Right lobe of liver (tissue), 6 donors: ENCODE measurements around the gene ARNT2. TPM values are rescaled to one million over a fixed set of nuclear protein-coding genes. Genes with fewer than 3 reads are reported as not detected.

ENCODE experiments used
- ATAC-seq, 4 donors: fragments of 200-7000 bp; cut with Tn5 transposase; one replicate each; pipeline ENCODE4 v1.9.1; 2020; ENCODE audit warnings: mild to moderate bottlenecking in 4 of 4, moderate library complexity in 4 of 4
- DNase-seq, 3 donors: peaks; one replicate each; pipeline ENCODE4 v3.0.0-alpha.2; 2020
- H3K27ac ChIP-seq, 3 donors: fragments of 200-600 bp; one replicate each; pipeline ENCODE4 v1.8.0; 2022
- H3K27me3 ChIP-seq, 2 donors: fragments of 200-600 bp; one replicate each; pipeline ENCODE4 v1.8.0; 2022
- H3K36me3 ChIP-seq, 4 donors: fragments of 200-600 bp; sonication (generic) in 1 of 4; one replicate each; pipeline versions ENCODE4 v1.5.1 to v1.8.0; 2017 to 2022; ENCODE audit warnings: control low read depth in 1 of 4
- H3K4me1 ChIP-seq, 4 donors: fragments of 200-600 bp; sonication (generic) in 1 of 4; one replicate each; pipeline versions ENCODE4 v1.5.1 to v1.8.0; 2017 to 2022; ENCODE audit warnings: control low read depth in 1 of 4
- H3K4me3 ChIP-seq, 3 donors: fragments of 200-600 bp; one replicate each; pipeline ENCODE4 v1.8.0; 2022
- H3K9me3 ChIP-seq, 4 donors: fragments of 200-600 bp; sonication (generic) in 1 of 4; one replicate each; pipeline versions ENCODE4 v1.5.1 to v1.8.0; 2017 to 2022; ENCODE audit warnings: control low read depth in 1 of 4
- CTCF ChIP-seq, 4 donors: fragments of 200-600 bp in 3 of 4; fragments of 450-650 bp in 1 of 4; IDR thresholded peaks; one replicate each; pipeline versions ENCODE4 v1.5.1 to v1.8.0; 2016 to 2022; ENCODE audit warnings: antibody characterized with exemption in 4 of 4, mild to moderate bottlenecking in 2 of 4
- POLR2A ChIP-seq: fragments of 450-650 bp; IDR thresholded peaks from one replicate; pipeline ENCODE4 v1.6.1; 2017; ENCODE audit warnings: antibody characterized with exemption, mild to moderate bottlenecking
- WGBS: methylation state at CpG from one replicate; pipeline ENCODE4 v1.1.6; 2018; ENCODE audit warnings: low coverage, low lambda C conversion rate; ENCODE audit not compliant: insufficient coverage; ENCODE audit errors: missing lambda C conversion rate; 5-methylcytosine and 5-hydroxymethylcytosine counted together
- intact Hi-C, 2 donors: fragments of 100-400 bp; cut with DNase I; formaldehyde crosslinking; loops; one replicate each; pipeline versions ENCODE4 v1.11.2 to v1.14.1; 2022
- total RNA-seq, 6 experiments: library from RNA; depleted of rRNA in 2 of 6; stranded (reverse); fragments of >200 nt in 2 of 6; fragmentation: NEBNext Ultra II Directional in 3 of 6; extraction: Animal tissue kit (Norgen Biotek cat#: 25700) in 3 of 6; gene quantifications; one replicate each; pipeline versions ENCODE4 v1.1.0 to v1.2.4, GENCODE V29; 2016 to 2023
- donor health status: DM: no; HTN: yes; CAD: no.
- donor health status: DM: no; HTN: no; CAD: no.
- donor health status: DM: no; HTN: no; CAD: no.
- donor health status: DM: no; HTN: yes; CAD: no.
- donor health status: DM: no; HTN: yes; CAD: no.

ARNT2 gene
- total RNA-seq, 6 experiments from 2014 or later = 0.12 to 1.3 (median 0.46) TPM

GRCh38 chr15:80585544-80586018 is 181.4 kb downstream of the ARNT2 start:
- DNase-seq = peak in 1 of 3 donors; percentile 38
- H3K36me3 ChIP-seq = no peaks in the 10 kb centered on the region
- no peak for ATAC-seq
- no peaks in the 10 kb centered on the region for H3K9me3 ChIP-seq
- peaks cover 0 to 20% (median 9%) of the 10 kb centered on the region in 4 donors for H3K4me1 ChIP-seq
- H3K27me3 ChIP-seq = no peaks in the 10 kb centered on the region
- intact Hi-C loops = no loop called here
- WGBS = 86% methylated on average over 5 of the region's 6 CpGs
- H3K4me3 ChIP-seq = no peak overlapping the region
- peak overlapping the region in 1 of 3 donors; percentile 47 for H3K27ac ChIP-seq
- TF ChIP-seq POLR2A = no peak
- no peak for TF ChIP-seq CTCF (IDR thresholded peaks at IDR 0.05)

- H3K4me1 ChIP-seq = peaks cover 0 to 20% (median 9%) of the 10 kb centered on the region in 4 donors
- H3K27ac ChIP-seq = no peak overlapping the region
- intact Hi-C loops = no loop called here
- no peaks in the 10 kb centered on the region for H3K27me3 ChIP-seq
- no peak overlapping the region for H3K4me3 ChIP-seq
- H3K9me3 ChIP-seq = no peaks in the 10 kb centered on the region
- DNase-seq (no peak), ATAC-seq (no peak)
- H3K36me3 ChIP-seq = no peaks in the 10 kb centered on the region
- 59% methylated on average over 4 of the region's 4 CpGs for WGBS
- TF ChIP-seq POLR2A = no peak
- no peak for TF ChIP-seq CTCF (IDR thresholded peaks at IDR 0.05)
These were observed 182.0 kb downstream of the ARNT2 start for GRCh38 chr15:80586161-80586560.

- no peak for DNase-seq
- Histone ChIP-seq H3K27ac (no peak overlapping the region), H3K27me3 (no peaks in the 10 kb centered on the region), H3K4me1 (peaks cover 0 to 20% (median 9%) of the 10 kb centered on the region in 4 donors), H3K36me3 (no peaks in the 10 kb centered on the region), H3K9me3 (no peaks in the 10 kb centered on the region), H3K4me3 (no peak overlapping the region)
- intact Hi-C loops = no loop called here
- WGBS = 100% methylated on average over 1 of the region's 2 CpGs
- TF ChIP-seq POLR2A = no peak
- no peak for TF ChIP-seq CTCF (IDR thresholded peaks at IDR 0.05)
- ATAC-seq = no peak
These were observed 182.8 kb downstream of the ARNT2 start for GRCh38 chr15:80587007-80587406.

DNA sequence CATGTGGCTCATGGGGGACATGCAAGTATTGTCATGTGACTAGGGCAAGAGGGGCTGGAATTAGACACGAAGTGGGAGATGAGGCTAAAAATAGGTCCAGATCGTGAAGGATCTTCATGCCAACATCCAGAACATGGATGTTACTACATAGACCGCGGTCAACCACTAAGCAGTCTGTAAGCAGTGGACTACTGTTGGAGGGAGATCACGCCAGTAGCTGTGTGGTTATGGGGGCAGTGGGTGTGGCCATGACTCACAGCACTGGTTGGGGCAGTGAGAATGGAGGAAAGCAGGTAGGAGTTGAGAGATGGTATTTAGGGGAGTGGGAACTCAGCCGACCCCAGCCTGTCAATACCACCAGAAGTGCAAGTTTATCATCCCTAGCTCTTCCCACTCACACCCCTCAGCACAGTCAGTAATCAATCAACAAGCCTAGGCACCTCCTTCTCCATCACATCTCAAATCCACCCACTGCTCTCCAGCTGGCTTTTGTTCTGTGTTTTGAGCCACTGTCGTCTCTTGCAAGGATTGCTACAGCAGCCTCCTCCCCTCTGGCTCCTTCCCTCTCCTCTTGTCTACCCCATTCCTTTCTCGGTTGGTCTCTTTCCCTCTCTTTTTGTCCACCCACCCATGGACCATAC is 183.8 kb downstream of the ARNT2 start:
- Histone ChIP-seq H3K27ac (no peak overlapping the region), H3K36me3 (no peaks in the 10 kb centered on the region), H3K4me3 (no peak overlapping the region), H3K27me3 (no peaks in the 10 kb centered on the region), H3K9me3 (no peaks in the 10 kb centered on the region), H3K4me1 (peaks cover 0 to 20% (median 9%) of the 10 kb centered on the region in 4 donors)
- 79% methylated on average over 7 of the region's 8 CpGs for WGBS
- no peak for ATAC-seq
- DNase-seq = no peak
- intact Hi-C loops = no loop called here
- TF ChIP-seq CTCF (IDR thresholded peaks at IDR 0.05) (no peak), POLR2A (no peak)
